GM19395 (cell line): ENCODE measurements around the gene TAPBP.

Source experiments
- ATAC-seq: cut with Tn5 transposase; IDR thresholded peaks from one replicate; pipeline ENCODE4 v1.9.1; 2021; ENCODE audit warnings: mild to moderate bottlenecking, moderate library complexity; ENCODE audit not compliant: unreplicated experiment

TAPBP gene

DNA sequence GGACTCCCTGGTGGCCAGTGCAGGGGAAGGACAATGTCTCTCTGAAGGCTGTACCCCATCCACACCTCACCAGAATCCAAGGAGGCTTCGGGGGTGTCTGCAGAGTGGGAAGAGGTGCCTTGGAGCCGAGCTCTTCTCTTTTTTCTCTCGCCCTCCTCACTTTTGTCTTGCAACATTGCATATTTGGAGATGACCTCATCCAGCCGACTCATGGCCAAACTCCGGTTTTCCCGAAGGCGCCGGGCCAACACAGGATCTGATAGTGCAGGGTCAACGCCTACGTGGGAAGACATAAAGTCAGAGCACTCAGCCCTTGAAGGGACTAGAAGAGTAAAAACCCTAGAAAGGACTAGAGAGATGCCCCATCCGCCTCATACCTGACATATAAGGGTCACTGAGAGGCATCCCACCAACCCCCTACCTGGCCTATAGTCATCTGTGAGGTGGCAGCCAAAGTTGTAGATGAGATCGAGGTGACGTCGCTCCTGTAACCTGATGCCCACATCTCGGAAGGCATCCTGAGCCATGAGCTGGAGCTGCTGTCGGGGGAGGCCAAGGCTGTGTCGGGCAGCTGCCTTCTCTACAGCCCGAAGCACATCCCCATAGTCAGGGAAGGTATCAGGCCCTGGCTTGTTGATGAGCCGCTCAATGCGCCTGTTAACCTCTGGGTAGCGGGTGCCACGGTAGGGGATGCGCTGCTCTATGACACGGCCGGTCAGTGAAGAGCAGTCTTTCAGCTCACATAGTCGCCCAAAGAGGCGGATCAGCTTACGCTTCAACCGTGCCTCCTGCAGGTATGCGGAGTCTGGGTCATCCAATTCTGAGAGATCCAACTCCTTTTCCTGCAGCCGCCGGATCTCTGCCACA, 6.7 kb upstream of the TAPBP start:
- ATAC-seq = no peak

- ATAC-seq = no peak
These were observed 6.0 kb upstream of the TAPBP start for GRCh38 chr6:33319939-33320314.

GRCh38 chr6:33318426-33319073, 4.7 kb upstream of the TAPBP start:
- ATAC-seq = no peak

DNA sequence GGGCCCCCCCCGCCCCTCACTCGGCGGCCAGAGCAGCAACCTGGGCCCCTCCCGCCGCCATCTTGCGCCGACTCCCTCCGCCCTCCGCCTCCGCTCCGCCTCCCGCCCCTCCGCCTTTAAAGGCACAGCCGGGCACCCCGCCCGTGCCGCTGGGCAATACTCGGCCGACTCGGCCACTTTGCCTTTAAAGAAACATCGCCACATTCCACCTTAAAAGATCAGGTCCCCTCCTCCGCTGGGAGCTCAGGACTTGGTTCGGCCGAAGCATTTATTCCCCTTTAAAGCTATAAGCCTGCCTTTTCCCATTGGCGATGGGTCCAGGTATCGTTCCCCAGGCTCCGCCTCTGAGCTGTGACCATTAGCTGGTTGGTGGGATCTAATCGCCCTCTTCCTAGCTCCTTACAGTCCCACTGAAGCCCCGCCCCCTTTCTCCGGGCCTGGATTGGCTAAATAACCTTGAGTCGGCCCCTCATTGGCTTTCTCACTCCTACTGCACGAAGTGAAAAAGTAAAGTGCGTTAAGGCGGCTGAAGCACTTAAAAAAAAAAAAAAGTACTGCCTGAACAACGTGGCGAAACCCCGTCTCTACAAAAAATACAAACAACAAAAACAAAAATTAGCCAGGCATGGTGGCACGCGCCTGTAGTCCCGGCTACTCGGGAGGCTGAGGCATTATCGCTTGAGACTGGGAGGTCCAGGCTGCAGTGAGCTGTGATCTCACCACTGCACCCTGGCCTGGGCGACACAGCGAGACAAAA, 4.0 kb upstream of the TAPBP start, which contains the start of gene ZBTB22:
ZBTB22 (minus strand) TSS at position 76 of the 757 bp plus-strand sequence. CDS start 828 bp downstream, outside the sequence.
- ATAC-seq = peak; percentile 52

DNA sequence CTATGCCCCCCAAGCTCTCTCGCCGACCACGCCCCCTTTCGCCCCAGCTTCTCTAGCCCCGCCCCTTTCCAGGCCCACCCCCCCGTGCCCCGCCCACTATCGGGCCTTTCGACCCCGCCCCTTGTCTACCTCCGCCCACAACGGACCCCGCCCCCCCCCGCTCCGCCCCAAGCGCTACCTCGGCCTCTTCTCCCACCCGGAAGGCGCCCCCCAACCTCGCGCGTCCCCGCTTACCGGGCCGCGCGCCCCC, 3.5 kb upstream of the TAPBP start:
- ATAC-seq = no peak

DNA sequence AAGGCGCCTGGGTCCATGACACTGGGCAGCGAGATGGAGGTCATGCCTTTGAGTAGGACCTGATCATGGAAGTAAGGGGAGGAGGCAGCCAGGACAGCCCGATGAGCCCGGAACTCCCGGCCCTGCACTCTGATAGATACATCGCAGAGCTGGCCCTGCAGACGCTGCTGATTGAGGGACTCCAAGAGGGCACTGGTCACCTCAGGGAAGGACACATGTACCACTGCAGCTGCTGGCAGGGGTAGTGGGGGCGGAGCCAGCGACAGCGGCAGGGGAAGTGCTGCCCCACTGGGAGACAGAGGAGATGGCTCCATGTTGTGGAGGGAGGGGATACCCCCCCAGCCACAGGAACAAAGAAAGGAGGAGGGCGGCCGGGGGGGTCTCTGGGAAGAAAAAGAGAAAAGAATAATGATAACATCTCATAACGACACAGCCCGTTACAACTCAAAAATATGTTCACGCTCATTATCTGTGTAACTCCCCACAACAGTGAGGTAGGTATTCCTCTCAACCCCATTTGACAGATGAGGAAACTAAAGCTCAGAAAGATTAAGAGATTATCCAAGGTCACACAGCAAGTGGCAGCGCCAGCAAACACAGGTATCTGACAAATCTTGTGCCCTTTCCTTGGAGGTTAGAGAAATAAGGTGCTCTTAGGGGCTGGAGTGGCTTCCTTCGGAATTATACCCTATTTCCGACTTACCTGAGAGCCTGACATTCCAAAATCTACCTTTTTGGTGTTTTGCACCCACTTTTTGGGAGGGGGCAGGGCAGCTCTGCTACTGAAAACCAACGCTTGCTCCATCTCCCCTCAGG, 2.9 kb upstream of the TAPBP start:
- no peak for ATAC-seq

DNA sequence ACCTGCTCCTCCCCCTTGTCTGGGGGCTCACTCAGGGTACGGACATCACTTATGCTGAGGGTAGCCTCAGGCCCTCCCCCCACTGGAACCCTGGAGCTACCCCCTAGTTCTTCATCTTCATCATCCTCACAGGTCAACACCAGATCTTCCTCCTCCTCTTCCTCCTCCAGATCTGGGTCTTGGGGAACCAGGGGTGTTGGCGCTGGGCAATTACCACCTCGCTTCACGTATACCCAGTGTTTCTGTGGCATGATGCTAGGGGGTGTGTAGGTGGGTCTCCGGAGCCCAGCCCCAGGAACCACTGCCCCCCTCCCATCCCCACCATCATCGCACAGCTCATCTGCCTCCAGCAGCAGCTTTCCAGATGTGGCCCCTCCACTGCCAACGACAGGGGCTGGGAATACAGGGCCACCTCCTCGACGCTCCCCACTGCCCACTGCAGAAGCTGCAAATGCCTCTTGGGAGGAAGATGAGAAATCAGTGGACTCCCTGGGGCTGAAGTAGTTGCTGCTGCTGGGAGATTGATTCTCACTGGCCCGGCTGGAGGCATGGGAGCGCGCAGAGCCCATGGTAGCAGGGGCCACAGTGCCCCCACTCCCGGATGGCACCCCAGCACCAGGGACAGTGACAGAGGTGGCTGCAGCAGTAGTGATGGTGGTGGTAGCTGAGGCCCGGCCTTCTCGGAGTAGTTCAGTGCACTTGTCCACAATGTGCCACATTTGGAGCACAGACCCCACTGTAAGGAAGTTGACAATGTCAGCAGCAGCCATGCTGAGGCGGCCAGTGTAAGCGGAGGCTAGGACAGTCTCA, 2.1 kb upstream of the TAPBP start:
- no peak for ATAC-seq

- ATAC-seq = no peak
These were observed 1.3 kb upstream of the TAPBP start for GRCh38 chr6:33314943-33315792.

GRCh38 chr6:33314515-33314942, 651 bp upstream of the TAPBP start:
- no peak for ATAC-seq

DNA sequence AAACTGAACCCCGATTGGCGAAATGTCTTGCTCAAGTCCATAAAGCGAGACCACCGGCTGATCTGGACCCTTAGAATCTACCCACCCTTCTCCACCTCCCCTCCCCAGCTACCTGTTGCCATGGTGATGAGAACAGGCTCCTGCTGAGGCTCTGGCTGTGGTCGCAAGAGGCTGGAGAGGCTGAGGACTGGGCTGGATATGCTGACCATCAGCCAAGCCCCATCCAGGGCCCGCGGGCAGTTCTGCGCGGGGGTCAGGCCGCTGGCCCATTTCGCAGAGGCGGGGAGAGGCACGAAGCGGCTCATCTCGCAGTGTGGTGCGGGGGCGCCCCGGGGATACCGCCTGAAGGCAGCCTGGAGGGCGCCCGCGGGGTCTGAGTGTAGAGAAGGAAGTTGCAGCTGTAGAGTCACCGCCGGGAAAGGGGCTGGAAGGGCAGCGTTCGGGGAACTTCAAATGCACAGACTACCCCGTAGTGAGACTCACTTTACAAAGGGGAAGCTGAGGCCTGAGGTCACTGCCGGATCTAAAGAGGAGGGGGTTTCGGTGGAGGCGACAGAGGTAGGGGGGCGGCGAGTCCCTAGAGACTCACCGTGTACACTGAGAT, 671 bp downstream of the TAPBP start:
- peak; percentile 2 for ATAC-seq

DNA sequence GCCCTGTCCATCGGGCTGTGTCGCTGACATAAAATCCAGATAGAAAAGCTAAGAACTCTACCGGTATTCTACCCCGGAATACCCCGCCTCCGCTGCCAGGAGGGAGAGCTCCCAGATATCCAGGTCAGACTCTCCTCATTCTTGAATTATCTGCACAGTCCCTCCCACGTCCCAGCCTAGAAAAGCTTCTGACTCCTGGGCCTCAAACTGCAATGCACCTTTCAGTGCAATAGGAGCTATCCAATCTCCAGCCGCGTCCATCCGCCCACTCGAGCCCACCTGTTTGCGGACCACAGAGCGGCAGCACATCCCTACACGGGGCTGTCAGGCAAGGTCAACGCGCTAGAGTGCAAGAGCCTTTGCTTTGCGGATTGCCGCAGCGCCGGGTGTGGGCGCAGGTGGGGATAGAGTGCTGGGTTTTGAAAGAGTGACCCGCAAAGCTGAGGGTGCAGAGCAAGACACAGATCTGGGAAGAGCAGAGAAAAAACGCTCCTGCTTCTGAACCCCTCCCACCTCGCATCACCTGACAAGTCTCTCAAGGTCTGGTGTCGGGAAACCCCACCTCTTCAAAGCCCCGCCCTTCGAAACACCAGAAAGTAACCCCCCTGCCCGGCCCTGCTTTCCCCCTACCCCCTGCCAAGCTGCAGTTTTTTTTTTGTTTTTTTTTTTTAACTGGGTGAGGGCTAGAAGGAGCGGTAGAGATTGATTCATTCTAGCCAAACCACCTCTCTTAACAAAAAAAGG, 1.3 kb downstream of the TAPBP start:
- peak; percentile 39 for ATAC-seq

DNA sequence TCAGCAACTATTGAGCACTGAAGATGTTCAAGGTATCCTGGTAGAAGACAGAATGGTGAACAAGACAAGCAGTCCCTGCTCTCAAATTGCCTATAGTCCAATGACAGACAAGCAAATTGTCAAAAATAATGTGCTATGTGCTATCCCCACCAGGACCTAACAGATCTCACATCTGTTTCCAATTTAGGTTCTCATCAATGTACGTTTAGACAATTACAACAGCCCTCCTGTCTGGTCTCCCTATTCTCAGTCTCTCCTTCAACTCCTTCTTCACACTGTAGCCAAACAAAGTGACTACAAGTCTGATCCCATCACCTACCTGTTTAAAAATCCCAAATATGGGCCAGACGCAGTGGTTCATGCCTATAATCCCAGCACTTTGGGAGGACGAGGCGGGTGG, 7.5 kb downstream of the TAPBP start:
- ATAC-seq = no peak

GRCh38 chr6:33305052-33305451, 8.8 kb downstream of the TAPBP start:
- ATAC-seq = no peak

DNA sequence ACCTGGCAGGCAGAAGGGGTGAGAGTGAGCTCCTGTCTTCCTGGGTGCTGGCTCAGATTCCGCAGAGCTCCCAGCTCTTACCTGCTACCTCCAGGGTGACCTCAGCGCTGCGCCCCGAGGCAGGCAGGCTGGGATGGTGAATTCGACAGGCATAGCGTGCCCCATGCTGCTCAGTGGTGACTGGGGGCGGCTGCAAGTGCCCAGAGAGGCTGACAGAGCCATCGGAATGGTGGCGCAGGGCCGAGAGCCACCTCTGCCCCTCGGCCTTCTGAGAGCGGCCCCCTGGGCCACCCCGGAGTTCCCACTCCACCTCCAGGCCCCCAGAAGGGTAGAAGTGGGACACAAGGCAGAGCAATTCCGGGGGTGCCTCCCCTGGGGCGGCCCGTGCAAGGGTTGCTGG, 9.7 kb downstream of the TAPBP start:
- no peak for ATAC-seq

GRCh38 chr6:33301877-33302276, 12.0 kb downstream of the TAPBP start:
- ATAC-seq = no peak

- peak; percentile 73 for ATAC-seq
These were observed 14.5 kb downstream of the TAPBP start for GRCh38 chr6:33299237-33299944.

DNA sequence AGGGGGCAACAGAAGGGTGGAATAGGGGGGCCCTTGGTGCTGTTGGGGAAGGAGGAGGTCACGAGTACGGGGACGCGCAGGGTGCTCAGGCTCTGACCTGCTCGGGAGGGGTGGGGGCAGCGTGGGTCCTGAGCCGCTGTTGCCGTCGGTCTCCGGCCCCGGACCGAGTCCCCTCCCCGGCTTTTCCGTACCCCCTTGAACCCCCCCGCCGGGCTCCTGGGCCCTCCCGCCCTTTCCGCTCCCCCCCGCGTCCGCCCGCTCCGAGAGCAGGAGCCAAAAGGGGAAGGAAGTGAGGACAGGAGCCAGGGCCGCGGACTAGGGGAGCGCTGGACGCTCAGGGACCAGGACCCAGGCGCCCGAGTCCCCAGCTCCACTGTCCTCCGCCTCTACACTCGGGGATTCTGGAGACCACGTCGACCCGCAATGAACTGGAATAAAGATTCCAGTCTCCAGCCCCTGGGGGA, 15.1 kb downstream of the TAPBP start, which contains the start of gene RGL2:
RGL2 (minus strand) TSS at position 170 of the 464 bp plus-strand sequence. CDS start 332 bp downstream, outside the sequence.
- peak; percentile 38 for ATAC-seq
